CD14-positive monocyte (primary cell): ENCODE data around the gene LSM3. TPM values are rescaled to one million over a fixed set of nuclear protein-coding genes. Genes with fewer than 3 reads are reported as not detected.
"Not testable (repeated sequence)": the region's sequence is repeated elsewhere in the genome, so short reads cannot be mapped to it uniquely, and the experiment has no call there.

ENCODE experiments used
- DNase-seq, 3 donors: peaks; one replicate each; pipeline ENCODE4 v3.0.0-alpha.2; 2011 to 2022
- H2AFZ ChIP-seq: 2 replicates; pipeline ENCODE4 v1.6.0; 2012; ENCODE audit warnings: mild to moderate bottlenecking, low read depth, low read length, inconsistent platforms; ENCODE audit not compliant: insufficient read depth, poor library complexity, severe bottlenecking
- H3K27ac ChIP-seq, 2 donors: 1 replicate in 1 of 2; 2 replicates in 1 of 2; pipeline ENCODE4 v1.5.1; 2012 to 2013; ENCODE audit warnings: low read length in 2 of 2, control low read depth in 1 of 2, inconsistent platforms in 1 of 2, low read depth in 1 of 2, mild to moderate bottlenecking in 1 of 2
- H3K27me3 ChIP-seq, 2 donors: one replicate each; pipeline versions ENCODE4 v1.6.0 to v1.6.1; 2011 to 2013; ENCODE audit warnings: low read length in 2 of 2; ENCODE audit not compliant: control insufficient read depth in 2 of 2, insufficient read depth in 2 of 2
- H3K36me3 ChIP-seq, 2 donors: replicated peaks in 1 of 2; 1 replicate in 1 of 2; 2 replicates in 1 of 2; pipeline versions ENCODE4 v1.5.1 to v1.6.1; 2012 to 2013; ENCODE audit warnings: low read length in 2 of 2, control low read depth in 1 of 2, inconsistent platforms in 1 of 2, mild to moderate bottlenecking in 1 of 2; ENCODE audit not compliant: insufficient read depth in 2 of 2, control insufficient read depth in 1 of 2
- H3K4me1 ChIP-seq, 2 donors: 1 replicate in 1 of 2; 2 replicates in 1 of 2; pipeline versions ENCODE4 v1.5.1 to v1.6.1; 2012 to 2013; ENCODE audit warnings: low read length in 2 of 2, control low read depth in 1 of 2, inconsistent platforms in 1 of 2, mild to moderate bottlenecking in 1 of 2, moderate library complexity in 1 of 2; ENCODE audit not compliant: insufficient read depth in 2 of 2, control insufficient read depth in 1 of 2
- H3K4me2 ChIP-seq: replicated peaks from 2 replicates; pipeline ENCODE3; 2012; ENCODE audit warnings: low read length, moderate library complexity, mild to moderate bottlenecking; ENCODE audit not compliant: poor library complexity, severe bottlenecking; ENCODE audit errors: extremely low read depth
- H3K4me3 ChIP-seq, 3 experiments: fragments of 200-600 bp in 1 of 3; sonication (generic) in 1 of 3; replicated peaks in 1 of 3; 1 replicate in 2 of 3; 2 replicates in 1 of 3; pipeline ENCODE4 v1.5.1; 2011 to 2013; ENCODE audit warnings: low read length in 3 of 3, mild to moderate bottlenecking in 3 of 3, control low read depth in 2 of 3, low read depth in 2 of 3, inconsistent platforms in 1 of 3, moderate library complexity in 1 of 3
- H3K79me2 ChIP-seq: 2 replicates; pipeline ENCODE4 v1.6.0; 2012; ENCODE audit warnings: mild to moderate bottlenecking, control low read depth, inconsistent platforms, low read length, moderate library complexity; ENCODE audit not compliant: insufficient read depth
- H3K9ac ChIP-seq: 2 replicates; pipeline ENCODE4 v1.6.0; 2017; ENCODE audit warnings: low read length, mild to moderate bottlenecking; ENCODE audit not compliant: insufficient read depth, poor library complexity, severe bottlenecking
- H3K9me3 ChIP-seq, 2 donors: replicated peaks in 1 of 2; 1 replicate in 1 of 2; 2 replicates in 1 of 2; pipeline versions ENCODE4 v1.5.1 to v1.6.1; 2012 to 2013; ENCODE audit warnings: low read length in 2 of 2, control low read depth in 1 of 2; ENCODE audit not compliant: control insufficient read depth in 1 of 2, insufficient read depth in 1 of 2
- H4K20me1 ChIP-seq: 2 replicates; pipeline ENCODE4 v1.6.0; 2012; ENCODE audit warnings: mild to moderate bottlenecking, low read length, control low read depth, moderate library complexity; ENCODE audit not compliant: insufficient read depth
- H3K27ac Mint-ChIP-seq, 7 donors: one replicate each; pipeline ENCODE4 v1.8.0; 2020; ENCODE audit warnings: mild to moderate bottlenecking in 7 of 7, mixed read lengths in 7 of 7, moderate library complexity in 6 of 7, inconsistent platforms in 2 of 7
- H3K27me3 Mint-ChIP-seq, 3 donors: one replicate each; pipeline ENCODE4 v1.8.0; 2021 to 2022; ENCODE audit warnings: low read depth in 3 of 3, mild to moderate bottlenecking in 3 of 3, mixed read lengths in 3 of 3, moderate library complexity in 3 of 3, inconsistent platforms in 1 of 3
- H3K36me3 Mint-ChIP-seq, 2 donors: one replicate each; pipeline ENCODE4 v1.8.0; 2020; ENCODE audit warnings: mixed read lengths in 2 of 2, inconsistent platforms in 1 of 2, mild to moderate bottlenecking in 1 of 2
- H3K4me1 Mint-ChIP-seq: one replicate; pipeline ENCODE4 v1.8.0; 2020; ENCODE audit warnings: mild to moderate bottlenecking, mixed read lengths
- H3K4me3 Mint-ChIP-seq, 2 donors: one replicate each; pipeline ENCODE4 v1.8.0; 2020; ENCODE audit warnings: mild to moderate bottlenecking in 2 of 2, mixed read lengths in 2 of 2, moderate library complexity in 1 of 2
- H3K9me3 Mint-ChIP-seq, 7 donors: one replicate each; pipeline ENCODE4 v1.8.0; 2020 to 2022; ENCODE audit warnings: mixed read lengths in 7 of 7, mild to moderate bottlenecking in 6 of 7, moderate library complexity in 6 of 7, inconsistent platforms in 2 of 7
- CTCF ChIP-seq: fragments of 200-600 bp; IDR thresholded peaks from one replicate; pipeline ENCODE4 v1.8.0; 2022; ENCODE audit warnings: antibody characterized with exemption, mild to moderate bottlenecking
- WGBS: methylation state at CpG from one replicate; pipeline ENCODE4 v1.1.5; 2013; ENCODE audit warnings: missing lambda C conversion rate; ENCODE audit not compliant: insufficient coverage; 5-methylcytosine and 5-hydroxymethylcytosine counted together
- intact Hi-C, 2 donors: fragments of 100-400 bp; cut with micrococcal nuclease; formaldehyde crosslinking; loops; one replicate each; pipeline versions ENCODE4 v1.15.0 to v1.15.1; 2023
- polyA plus RNA-seq, 3 donors: library from polyadenylated mRNA; depleted of rRNA in 1 of 3; unstranded in 2 of 3; stranded (reverse) in 1 of 3; fragments of 300-500 nt in 2 of 3; fragments of >200 nt in 1 of 3; fragmentation: Illumina TruSeq in 2 of 3; gene quantifications; 1 replicate in 2 of 3; 2 replicates in 1 of 3; pipeline ENCODE4 v1.2.3, GENCODE V29; 2012 to 2021

LSM3 gene
- polyA plus RNA-seq, 3 donors: 4.1 to 23.2 (median 19.8) TPM

- H3K4me1 Mint-ChIP-seq: peaks cover 17% of the 10 kb centered on the region
- H3K4me3 Mint-ChIP-seq: no peak overlapping the region
- no peaks in the 10 kb centered on the region for H3K27me3 ChIP-seq
- H3K79me2 ChIP-seq: no peaks in the 10 kb centered on the region
- no peaks in the 10 kb centered on the region for H3K36me3 ChIP-seq
- H3K27ac Mint-ChIP-seq: no peak overlapping the region
- H3K27ac ChIP-seq: no peak overlapping the region
- 92% methylated on average over 1 of the region's 1 CpG for whole genome bisulfite sequencing
- DNase-seq: no peak
- H3K27me3 Mint-ChIP-seq: peaks cover 1 to 10% (median 6%) of the 10 kb centered on the region in 3 donors
- H3K4me1 ChIP-seq: peaks cover 4 to 8% of the 10 kb centered on the region in 2 donors
- no peaks in the 10 kb centered on the region for H3K9me3 ChIP-seq
- no peak overlapping the region for H3K4me3 ChIP-seq
- no peaks in the 10 kb centered on the region for H3K36me3 Mint-ChIP-seq
- H2AFZ ChIP-seq: no peak overlapping the region
- no peak for TF ChIP-seq CTCF
- no peak overlapping the region for H3K4me2 ChIP-seq
- no peaks in the 10 kb centered on the region for H4K20me1 ChIP-seq
- H3K9me3 Mint-ChIP-seq: peaks cover 0 to 3% (median 2%) of the 10 kb centered on the region in 7 donors
- H3K9ac ChIP-seq: no peak overlapping the region
- intact Hi-C loops: no loop called here
These were observed 49.2 kb downstream of the LSM3 start for GRCh38 chr3:14227856-14228255.

GRCh38 chr3:14228681-14229470, 50.3 kb downstream of the LSM3 start:
- DNase-seq: no peak
- H3K36me3 ChIP-seq: no peaks in the 10 kb centered on the region
- no peak overlapping the region for H3K4me3 ChIP-seq
- no peak overlapping the region for H2AFZ ChIP-seq
- Mint-ChIP-seq H3K4me3 (no peak overlapping the region), H3K9me3 (peaks cover 3 to 8% (median 5%) of the 10 kb centered on the region in 7 donors), H3K36me3 (no peaks in the 10 kb centered on the region), H3K4me1 (peaks cover 20% of the 10 kb centered on the region), H3K27me3 (peaks cover 6 to 18% (median 15%) of the 10 kb centered on the region in 3 donors), H3K27ac (no peak overlapping the region)
- intact Hi-C loops: no loop called here
- peaks cover 4 to 8% of the 10 kb centered on the region in 2 donors for H3K4me1 ChIP-seq
- no peak for TF ChIP-seq CTCF
- H3K9me3 ChIP-seq: no peaks in the 10 kb centered on the region
- no peaks in the 10 kb centered on the region for H4K20me1 ChIP-seq
- H3K27me3 ChIP-seq: no peaks in the 10 kb centered on the region
- H3K9ac ChIP-seq: no peak overlapping the region
- WGBS: 91% methylated on average over 4 of the region's 8 CpGs
- H3K27ac ChIP-seq: no peak overlapping the region
- H3K4me2 ChIP-seq: no peak overlapping the region
- H3K79me2 ChIP-seq: no peaks in the 10 kb centered on the region

- H3K27ac ChIP-seq, H3K27ac Mint-ChIP-seq, H3K4me2 ChIP-seq, H3K79me2 ChIP-seq, H3K4me3 Mint-ChIP-seq, H3K4me3 ChIP-seq, H4K20me1 ChIP-seq, H3K9me3 ChIP-seq, H3K27me3 ChIP-seq, H3K9ac ChIP-seq, H3K36me3 ChIP-seq, H3K36me3 Mint-ChIP-seq, DNase-seq, H2AFZ ChIP-seq, intact Hi-C loops, H3K4me1 ChIP-seq: not testable (repeated sequence)
- Mint-ChIP-seq H3K9me3 (peaks cover 3 to 11% (median 6%) of the 10 kb centered on the region in 7 donors), H3K27me3 (peaks cover 8 to 18% (median 15%) of the 10 kb centered on the region in 3 donors), H3K4me1 (peaks cover 20% of the 10 kb centered on the region)
- 93% methylated on average over 5 of the region's 6 CpGs for WGBS
These were observed 51.1 kb downstream of the LSM3 start for GRCh38 chr3:14229695-14230094.
